GM19467 (cell line): ENCODE measurements around the gene PCED1B.
A peak's percentile ranks its signal among the peaks of the same experiment; 100 is the strongest.
"Not testable (repeated sequence)": the region's sequence is repeated elsewhere in the genome, so short reads cannot be mapped to it uniquely, and the experiment has no call there.

ENCODE experiments used
- ATAC-seq: cut with Tn5 transposase; IDR thresholded peaks from one replicate; pipeline ENCODE4 v1.9.1; 2021; ENCODE audit warnings: mild to moderate bottlenecking, moderate library complexity; ENCODE audit not compliant: unreplicated experiment

Gene PCED1B

DNA sequence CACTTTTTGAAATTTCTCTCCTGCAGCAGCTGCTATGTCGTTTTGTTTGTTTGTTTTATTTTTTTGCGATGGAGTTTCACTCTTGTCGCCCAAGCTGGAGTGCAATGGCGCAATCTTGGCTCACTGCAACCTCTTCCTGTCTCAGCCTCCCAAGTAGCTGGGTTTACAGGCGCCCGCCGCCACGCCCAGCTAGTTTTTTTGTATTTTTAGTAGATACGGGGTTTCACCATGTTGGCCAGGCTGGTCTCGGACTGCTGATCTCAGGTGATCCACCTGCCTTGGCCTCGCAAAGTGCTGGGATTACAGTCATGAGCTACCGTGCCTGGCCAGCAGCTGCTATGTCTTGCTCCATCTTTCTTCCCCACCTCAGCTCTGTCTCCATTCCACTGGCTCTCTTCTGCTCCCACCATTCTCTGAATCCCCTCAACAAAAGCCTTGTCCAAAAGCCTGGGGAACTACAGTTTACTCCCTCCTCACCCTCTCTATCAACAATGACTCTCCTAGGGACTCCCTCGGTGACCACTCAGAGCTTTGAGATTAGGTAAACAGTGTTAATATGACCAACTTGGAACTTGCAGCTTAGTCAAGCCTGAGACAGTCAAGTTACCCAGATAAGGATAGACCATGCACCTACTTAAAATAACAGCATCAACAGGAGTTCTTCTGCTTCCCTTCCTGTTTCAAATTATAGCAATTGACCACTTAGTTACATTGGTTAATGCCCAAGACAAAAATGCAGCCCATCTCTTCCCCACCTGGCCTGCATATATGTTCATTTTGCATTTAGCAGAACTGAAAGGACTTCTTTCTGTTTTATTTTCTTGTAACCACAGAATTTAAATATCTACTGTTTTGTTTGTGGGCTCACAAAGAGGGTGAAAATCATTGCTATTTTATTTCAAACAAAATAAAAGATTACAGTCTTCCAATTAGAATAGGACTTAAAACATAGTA is 189.4 kb downstream of the PCED1B start:
- peak; percentile 78 for ATAC-seq

DNA sequence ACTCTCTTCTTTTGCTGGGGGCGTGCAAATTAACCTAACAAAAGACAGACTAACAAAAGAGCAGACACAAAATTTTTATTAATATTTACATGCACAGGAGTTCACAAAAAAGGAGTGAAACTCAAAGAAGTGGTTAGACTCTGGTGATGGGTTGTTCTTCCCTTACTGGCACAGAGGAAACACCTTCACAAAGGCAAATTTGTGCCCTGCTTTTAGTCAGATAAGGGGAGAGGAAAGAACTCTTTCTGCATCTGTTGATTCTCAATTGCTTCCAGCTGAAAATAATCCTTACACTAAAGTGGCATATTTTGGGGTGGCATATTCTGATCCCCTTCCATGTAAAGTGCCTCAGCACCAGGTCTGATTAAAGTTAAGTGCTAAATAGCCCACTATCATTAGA is 190.5 kb downstream of the PCED1B start:
- no peak for ATAC-seq

DNA sequence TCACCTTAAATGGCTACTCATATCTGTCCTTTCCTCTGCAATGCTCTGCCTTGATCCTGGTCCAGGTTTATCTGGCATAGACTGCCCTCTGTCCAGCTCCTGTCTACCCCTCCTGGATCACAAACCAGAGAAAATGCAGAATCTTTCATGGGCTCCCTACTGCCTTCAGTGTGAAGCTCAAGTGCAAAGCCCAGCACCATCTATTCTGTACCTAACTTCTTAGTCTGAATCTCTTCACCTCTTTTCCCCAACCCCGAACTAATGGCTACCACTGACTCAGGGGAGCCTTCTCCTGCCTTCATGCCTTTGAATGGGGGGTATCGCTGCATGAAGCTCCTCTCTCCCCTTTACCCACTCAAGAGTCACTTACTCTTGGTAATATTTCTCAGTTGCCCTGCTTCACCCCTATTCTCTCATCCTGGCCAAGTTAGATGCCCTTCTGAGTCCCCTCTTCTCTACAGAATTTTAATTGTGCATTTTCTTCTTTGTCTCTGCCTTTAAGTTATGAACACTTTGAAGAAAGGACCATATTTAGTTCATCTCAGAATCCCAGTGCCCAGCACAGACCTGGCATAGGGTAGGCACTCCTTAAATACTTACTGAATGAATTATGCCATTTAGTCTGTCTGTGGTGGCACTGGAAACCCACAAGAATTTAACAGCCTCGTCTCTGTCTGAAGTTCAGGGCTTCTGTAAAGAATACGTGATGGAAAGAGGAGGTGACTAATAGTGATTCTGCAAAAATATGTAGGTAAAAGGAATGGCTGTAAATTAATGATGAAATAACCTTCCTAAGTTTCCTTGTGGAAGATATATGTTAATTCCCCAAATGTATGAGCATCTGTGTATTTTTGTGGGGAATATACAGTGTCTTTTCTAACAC is 191.6 kb downstream of the PCED1B start:
- ATAC-seq, result no peak

DNA sequence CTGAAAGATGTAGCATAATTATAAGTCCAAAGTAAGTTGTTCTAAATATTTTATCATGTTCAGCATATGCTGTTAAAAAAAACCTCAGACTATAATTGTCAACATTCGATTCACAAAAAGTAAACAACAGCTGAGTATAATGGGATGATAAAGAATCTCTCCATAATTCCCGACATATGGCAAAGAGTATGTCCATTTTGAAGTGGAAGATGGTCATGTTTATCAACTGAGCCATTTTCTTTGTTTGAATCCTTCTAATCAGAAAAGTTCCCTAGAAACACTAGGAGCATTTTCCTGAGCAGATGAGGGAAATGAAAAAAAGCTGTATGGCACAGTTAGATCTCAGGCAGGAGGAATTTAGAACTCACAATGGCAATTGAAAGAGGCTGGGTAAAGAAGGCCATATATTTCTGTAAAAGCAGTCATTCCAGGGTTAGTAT is 192.4 kb downstream of the PCED1B start:
- no peak for ATAC-seq

DNA sequence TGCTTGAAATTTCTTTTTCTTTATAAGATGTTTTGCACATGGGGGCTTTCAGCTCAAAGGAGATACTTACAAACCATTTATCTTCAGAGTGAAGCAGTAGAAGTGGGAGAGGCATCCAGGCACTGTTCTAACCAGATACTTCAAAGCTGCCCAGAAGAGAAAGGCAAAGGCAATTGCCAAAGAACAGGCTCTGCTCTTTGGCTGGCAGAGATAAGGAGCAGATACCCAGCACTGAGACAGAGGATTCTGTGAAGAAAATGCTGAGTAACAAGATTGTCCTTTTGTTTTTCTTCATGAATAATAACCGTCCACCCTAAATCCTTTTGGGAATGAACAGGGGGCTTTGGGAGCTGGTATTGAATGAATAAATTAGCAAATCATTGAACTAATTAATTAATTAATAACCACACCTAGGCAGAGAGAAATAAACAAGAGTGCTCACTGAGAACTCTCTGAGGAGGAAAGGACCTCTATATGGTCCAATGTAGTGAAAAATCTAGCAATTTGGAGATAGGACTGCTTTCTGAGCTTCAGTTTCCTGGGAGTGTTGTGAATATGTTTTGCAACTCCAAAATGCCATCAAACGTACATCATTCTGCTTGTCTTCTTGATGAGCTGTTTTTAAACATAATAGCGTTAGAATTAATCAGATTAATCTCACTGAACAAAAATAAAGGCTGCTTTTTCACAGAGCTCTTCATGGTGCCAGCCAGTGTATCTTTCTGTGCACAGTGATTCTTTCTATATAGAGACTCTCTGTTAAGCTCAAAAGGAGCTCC is 193.2 kb downstream of the PCED1B start:
- ATAC-seq, result no peak

DNA sequence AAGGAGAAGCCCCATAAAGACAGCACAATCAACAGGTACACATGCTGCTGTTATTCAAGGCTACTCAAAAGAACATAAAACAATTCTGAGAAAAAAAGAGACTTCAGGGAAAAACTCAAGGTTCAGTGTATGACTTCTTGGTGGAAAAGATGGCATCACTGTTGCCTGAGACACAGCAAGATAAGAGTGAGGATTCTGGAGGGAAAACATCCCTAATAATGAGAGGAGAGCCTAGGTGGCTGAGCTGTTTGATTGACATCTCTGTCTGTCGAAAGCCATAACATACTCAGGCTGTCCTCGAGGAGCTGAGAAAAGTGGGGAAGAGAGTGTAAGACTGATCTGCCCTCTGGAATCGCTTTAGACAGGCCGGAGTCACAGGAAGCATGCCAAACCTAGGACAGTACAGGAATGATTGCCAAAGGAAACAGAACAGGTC is 193.8 kb downstream of the PCED1B start:
- ATAC-seq, result no peak

DNA sequence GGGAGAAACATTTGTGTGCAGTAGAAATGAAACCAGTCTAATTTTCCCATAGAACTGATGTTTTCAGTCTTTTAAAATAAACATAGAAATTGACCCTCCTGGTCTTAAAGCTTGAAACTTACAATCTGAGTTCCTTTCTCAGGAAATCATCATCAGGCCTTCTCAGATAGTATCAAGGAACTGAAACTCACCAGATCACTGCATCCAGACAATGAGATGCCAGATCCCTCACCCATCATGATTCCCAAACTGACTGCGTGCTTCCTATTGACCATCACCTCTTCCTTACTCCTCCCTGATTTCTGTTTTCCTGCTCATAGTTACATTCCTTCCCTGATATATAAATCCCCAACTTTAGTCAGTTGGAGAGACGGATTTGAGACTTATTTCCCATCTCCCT is 195.3 kb downstream of the PCED1B start:
- no peak for ATAC-seq

DNA sequence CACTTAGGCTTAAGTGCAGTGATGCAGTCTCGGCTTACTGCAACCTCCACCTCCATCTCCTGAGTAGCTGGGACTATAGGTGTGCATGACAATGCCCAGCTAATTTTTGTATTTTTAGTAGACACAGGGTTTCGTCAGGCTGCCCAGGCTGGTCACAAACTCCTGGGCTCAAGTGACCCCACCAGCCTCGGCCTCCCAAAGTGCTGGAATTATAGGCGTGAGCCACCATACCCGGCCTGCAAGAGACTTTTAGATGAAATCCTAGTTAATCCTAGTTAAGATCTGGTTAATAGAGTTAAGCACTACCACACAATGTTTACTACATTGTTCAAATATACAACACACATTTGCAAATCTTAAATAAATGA is 196.8 kb downstream of the PCED1B start:
- ATAC-seq, result no peak

DNA sequence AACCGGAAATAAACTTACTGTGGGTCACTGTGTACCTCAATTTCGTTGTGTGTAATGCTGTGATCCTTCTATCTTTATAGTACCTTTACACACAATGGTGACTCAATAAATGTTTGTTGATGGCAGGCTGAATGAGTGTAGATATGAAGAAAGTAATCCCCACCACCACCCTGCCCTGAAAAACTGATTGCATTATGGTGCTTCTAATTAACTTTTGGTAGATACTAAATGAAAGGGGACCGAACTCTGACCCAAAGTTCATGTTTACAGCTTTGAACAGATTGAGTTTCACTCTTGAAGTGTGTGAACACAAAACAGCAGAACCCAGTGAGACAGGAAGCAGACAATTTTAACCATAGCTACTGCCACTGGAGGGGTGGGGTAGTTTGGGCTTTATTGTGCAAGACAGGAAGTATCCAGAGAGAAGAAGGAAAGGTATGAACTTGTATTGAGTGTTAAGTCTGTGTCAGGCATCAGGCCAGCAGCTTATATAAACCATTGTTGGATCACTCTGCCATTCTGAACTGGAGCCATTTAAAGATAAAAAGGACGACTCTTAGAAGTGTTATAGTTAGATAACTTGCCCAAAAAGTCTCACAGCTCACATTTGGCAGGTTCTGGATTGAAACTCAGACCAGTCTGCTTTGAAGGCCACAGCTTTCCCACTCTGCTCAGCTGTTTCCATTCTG is 197.3 kb downstream of the PCED1B start:
- peak; percentile 97 for ATAC-seq

DNA sequence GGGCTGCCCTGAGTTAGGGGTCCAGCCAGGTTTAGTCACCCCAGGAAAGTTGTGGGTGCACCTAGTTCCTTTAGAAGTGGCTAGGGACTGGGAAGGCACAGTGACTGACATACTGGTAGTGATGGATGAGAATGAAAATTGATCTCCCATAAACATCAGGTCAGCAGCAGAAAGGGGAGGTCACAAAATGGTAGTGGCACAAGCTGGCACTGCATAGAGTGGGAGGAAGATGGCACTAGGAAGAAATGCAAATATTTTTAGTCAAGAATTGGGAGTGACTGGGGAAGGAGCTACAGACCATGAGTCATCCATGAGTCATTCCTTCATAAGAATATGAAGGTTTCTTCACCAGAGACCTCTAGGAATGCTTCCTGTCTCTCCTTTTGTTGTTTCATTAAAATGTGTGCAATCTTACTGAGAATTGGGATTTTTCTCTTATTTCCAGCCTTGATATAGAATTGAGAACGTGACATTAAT is 198.6 kb downstream of the PCED1B start:
- no peak for ATAC-seq

DNA sequence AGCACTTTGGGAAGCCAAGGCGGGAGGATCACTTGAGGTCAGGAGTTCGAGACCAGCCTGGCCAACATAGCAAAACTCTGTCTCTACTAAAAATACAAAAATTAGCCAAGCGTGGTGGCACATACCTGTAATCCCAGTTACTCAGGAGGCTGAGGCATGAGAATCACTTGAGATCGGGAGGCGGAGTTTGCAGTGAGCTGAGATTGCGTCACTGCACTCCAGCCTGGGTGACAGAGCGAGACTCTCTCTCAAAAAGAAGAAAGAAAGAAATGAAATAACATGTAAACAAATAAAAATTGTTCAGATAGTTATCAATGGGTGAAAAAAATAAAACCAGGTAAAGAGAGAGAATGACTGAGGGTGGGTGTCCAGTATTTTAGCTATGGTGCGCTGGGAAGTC is 200.3 kb downstream of the PCED1B start:
- ATAC-seq, result not testable (repeated sequence)

DNA sequence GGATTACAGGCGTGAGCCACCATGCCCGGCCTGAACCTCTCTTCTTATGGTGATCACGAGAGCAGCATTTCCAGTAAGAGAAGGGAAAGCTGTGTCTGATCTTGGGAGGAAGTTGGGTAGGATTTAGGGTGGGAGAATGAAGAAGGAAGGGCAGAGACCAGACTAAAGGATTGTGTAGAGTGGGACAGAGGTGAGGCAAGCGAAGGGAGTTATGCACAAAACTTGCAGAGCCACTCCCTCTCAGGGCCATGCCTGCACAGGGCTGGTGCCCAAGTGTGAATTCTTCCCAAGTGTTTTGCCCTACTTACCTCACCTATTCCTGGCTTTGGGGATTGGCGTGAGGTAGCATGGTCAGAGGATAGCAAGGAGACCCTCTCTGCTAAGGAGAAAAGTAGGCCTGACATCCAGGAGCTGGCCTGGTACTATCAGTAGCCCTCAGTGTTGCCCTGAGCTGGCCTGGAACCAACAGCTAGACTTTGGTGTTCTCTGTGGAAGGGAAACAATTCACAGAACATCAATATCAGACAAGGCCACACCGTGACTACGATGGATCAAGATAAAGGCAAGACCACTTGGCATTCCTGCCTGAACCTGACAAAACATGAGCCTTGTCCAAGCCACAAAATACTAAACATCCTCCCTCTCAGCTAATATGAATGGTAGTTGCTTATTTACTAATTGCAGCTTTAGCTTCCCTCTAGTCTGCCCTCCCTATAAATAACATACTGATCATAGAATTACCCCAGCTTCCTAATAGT is 201.3 kb downstream of the PCED1B start:
- ATAC-seq, result no peak

DNA sequence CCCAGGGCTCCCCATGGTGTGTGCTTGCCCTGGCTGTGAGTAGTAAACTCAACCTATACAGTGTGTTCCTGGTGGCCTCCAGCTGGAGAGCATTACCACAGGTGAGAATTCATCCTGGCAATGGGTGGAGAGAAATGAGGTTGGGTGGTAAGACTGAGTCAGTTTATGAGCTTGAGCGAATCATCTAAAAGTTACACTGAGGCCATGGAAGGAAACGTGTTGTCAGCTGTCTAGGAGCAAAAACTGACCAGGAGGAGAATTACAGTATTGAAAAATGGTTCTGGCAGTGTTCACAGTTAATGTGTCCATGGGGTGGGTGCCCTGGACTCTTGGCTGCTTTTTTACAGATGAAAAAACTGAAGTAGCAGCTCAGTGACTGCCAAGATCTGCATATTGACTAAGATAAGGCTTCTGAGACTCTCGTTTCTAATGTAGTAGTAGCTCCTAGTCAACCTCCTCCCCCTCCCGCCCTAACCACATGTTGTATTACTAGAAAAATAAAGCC is 202.3 kb downstream of the PCED1B start:
- no peak for ATAC-seq

DNA sequence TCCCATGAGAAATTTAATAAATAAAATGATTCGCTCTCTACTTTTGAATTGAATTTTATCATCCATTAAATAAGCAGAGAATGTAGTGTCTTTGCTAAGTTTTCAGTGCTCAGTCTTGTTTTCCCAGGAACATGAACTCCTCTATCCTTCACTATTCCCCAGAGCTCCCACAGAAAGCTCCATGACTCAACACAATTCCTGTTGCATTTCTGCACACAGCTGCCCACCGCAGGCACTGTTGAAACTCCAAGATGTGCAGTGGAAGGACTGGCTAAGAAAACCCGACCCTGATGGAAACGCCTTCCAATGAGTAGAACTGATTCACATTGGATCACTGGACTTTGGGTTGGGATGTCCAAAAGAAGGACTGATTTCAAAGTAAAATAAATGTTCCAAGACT is 202.8 kb downstream of the PCED1B start:
- no peak for ATAC-seq
